Measurements from ENCODE around the gene ARFIP1.

GRCh38 chr4:152901205-152901604 lies 121.5 kb downstream of the ARFIP1 start:
- TF ChIP-seq YY1 (IDR thresholded peaks at IDR 0.05; ENCODE audit: insufficient read depth, insufficient read length) (no peak), SUZ12 (IDR thresholded peaks at IDR 0.05; ENCODE audit: extremely low read depth, insufficient read depth, insufficient read length) (no peak), ZNF274 (IDR thresholded peaks at IDR 0.05; ENCODE audit: low read depth, low read length) (no peak)
